Skin of body (tissue), 2 donors: ENCODE results near the gene VSIG10L2. TPM values are rescaled to one million over a fixed set of nuclear protein-coding genes. Genes with fewer than 3 reads are reported as not detected.
"Not testable (repeated sequence)": the region's sequence is repeated elsewhere in the genome, so short reads cannot be mapped to it uniquely, and the experiment has no call there.

Experiments used
- DNase-seq: peaks from one replicate; lab custom pipeline; 2025; lab: John Stamatoyannopoulos, UW
- total RNA-seq: library from RNA; depleted of rRNA; stranded (reverse); fragments of >200 nt; gene quantifications from one replicate; pipeline ENCODE4 v1.2.3, GENCODE V29; 2014

The VSIG10L2 gene
- total RNA-seq, 1 donor from 2014 or later, result 0.39 TPM

DNA sequence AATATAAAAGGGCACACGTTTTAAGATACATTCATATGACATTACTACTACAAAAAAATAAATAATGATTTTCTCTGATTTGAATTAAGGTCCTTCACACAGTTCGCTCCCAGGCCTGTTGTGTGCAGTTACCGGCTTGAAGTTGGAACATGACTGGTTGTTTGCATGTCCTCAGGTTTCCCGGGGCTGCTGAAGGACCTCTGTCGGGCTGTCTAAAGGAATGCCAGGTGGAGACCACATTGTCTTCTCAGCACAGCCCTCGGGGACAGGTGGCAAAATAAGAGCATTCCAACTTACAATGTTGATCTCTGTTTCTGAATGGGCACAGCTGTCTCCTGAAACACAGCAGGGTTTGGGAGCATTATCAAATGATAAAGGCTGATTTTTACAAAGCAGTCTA, 14.9 kb downstream of the VSIG10L2 start:
- DNase-seq, result no peak

DNA sequence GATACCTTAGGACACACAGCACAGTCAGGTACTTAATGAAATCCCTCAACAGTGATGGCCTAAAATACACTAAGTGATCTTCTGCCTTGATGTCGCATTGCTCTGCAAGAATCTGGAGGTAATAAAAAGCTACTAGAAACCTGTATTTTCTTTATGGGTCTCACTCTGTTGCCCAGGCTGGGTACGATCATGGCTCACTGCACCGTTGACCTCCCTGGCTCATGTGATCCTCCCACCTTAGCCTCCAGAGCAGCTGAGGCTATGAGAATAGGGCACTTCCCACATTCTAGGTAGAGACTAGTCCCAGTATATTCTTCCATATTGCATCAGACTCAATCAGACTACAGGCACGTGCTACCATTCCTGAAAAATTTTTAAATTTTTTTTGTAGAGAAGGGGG, 21.7 kb downstream of the VSIG10L2 start:
- DNase-seq, result no peak

DNA sequence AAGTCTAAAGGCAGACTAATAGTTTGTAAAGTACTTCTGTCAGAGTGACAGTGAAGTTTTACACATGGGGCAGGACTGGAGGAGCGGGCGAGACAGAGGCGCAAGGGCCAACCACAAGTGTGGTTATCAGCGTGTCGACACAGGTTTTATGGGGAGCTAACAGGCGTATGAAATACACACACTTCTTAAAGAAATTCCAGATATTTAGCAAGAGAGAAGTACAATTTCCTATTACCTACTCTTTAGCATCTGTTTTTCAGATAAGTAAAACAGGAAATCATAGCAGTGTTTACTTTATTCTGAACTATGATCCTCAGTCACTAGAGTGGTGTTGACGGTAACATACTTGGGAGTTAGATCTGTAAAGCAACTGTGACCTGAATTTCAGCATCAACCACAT, 22.5 kb downstream of the VSIG10L2 start:
- DNase-seq, result no peak

DNA sequence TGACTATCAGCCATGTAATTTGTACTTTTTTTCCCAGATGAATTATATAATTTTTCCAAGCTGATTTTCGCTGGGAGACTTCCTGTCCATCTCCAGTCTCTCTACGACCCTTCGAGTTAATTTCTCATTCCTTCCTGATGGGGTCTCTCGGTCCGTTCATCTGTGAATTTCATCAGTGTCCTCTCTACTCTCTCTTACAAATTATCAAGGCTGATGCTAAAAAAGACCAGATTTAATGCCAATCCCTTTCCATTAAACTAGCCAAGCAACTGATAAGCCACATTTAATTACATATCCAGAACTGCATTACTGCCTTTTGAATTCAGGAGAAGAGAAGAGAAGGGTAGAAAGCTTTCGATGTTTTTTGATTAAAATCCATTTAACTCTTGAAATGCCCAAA, 25.8 kb downstream of the VSIG10L2 start:
- no peak for DNase-seq

DNA sequence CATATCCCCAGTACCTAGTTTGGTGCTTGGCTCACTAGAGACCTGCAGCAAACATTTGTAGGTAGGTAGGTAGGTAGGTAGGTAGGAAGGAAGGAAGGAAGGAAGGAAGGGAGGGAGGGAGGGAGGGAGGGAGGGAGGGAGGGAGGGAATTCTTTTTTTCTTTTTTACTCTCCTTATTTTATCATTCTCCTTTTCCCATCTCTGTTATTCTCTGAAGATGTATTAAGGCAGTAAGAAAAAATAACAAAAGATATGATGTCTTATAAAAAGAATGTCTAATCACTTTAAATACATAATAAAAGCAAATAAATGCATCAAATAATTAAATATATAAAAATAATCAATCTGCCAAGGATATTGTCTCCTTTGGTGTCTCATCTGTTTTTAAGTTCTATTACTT, 28.4 kb downstream of the VSIG10L2 start:
- DNase-seq, result no peak

DNA sequence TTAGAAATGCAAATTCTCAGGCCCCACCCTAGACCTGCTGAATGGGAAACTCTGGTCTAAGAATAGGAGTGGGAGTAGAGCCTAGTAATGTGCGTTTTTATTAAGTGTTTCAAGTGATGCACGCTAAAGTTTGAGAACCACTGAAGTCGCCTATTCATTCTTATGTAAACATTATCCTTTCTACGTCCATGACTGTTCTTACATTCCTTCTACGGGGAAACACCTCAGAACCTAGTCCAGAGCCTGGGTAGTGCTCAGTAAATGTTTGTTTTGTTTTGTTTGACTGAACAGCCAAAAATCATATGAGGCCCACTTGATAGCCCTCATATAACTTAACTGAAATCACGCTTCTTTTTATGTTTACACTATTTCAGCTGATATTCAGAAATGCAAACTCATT, 29.8 kb downstream of the VSIG10L2 start:
- DNase-seq, result no peak

DNA sequence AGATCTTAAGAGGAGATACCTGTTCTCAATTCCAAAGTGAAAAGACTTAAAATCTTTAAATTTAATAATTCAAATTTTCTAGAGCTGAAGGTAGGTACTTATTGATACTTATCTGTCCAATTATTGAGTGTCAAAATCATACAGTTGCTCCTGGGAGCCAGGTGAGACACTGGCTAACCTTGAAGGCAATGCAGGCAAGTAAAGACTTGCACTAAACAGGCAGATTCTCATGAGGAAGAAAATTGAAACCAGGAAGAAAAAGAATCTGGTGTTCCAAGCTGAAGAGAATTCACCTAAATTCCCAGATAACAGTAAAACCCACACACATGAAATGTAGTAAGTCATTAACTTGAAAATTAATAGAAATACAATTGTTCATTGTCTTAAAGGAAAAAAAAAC, 30.3 kb downstream of the VSIG10L2 start:
- DNase-seq, result no peak

DNA sequence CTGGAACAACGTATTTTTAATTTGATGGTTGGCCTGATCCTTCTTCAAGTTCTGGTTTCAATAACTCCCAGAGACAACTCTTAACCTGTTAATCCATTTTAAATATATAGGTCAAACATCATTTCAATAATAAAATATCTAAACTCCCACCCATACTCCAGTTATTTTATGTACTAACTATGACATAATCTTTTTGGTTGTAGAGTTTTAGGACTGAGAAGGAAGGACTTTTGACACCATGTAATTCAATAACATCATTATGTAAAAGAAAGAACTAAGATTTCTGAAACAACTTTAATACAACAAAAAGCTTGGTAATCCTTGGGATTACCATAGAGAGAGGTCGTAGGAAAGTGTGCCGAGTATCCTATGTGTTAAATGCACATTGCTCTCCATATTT, 31.5 kb downstream of the VSIG10L2 start:
- DNase-seq, result no peak

DNA sequence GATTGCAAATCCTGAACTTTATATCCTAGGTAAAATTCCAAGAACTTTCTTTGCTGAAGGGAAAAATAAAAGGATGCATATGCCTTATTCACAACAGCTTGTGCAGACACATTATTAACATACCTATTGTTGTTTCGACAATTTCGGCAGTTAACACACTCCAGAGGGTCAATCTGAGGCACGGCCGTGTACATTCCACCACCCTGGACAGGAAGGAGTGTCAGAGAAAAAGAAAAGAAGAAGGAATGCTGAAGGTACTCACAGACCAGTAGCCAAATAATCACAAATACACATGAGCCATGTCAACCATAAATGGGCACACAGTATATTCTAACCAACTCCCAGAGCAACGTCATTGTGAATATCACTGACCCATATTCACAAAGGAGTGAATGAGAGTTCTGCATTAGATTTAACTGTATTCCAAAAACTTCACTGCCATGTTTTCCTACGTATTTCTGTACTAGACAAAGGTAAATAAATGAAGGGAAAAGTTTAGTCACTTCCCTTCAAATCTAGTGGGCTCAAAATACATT, 32.4 kb downstream of the VSIG10L2 start:
- no peak for DNase-seq

DNA sequence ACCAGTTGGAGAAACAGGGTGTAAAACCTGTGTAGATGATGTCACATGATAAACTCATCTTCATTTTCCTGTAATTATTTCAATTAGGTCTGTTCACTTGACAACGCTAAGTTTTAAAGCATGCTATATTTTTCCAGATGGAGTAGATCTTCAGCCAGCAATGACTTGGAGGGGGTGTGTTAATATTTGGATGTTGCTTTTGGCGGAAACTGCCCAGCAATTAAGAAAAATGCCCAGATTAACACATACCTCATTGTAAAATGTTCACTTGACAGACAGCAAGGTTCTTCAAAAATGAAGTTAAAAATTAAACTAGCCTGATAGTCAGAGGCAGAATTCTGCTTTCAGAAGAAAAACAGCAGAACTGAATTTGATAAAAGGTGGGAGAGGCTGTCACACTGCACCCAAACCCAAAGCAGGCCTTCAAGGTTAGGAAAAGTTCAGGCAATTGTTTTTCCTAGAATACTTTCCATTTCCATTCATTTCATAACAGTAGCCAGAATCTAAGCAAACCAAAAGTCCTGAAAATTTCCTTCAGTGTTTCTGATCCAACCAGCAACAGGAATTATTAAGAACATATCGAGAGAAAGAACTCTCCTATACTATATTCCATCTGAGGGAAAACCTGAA, 33.0 kb downstream of the VSIG10L2 start:
- DNase-seq, result no peak

DNA sequence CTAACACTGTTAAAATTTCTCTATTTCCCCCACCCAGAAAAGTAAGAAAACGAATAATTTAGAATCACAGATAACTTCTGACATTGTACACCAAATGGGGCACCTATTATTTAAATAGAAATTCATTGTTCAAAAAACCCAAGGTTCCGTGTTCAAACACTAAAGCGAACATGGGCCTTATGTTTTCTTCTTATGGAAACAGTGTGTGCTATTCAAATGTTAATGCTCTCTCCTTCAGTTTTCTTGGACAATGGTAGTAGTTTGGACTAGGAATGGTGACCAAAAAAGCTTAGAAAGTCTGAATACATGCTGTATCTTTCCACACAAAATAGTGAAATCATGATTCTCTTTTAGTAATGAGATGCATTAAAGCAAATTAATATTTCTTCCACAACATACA, 33.7 kb downstream of the VSIG10L2 start:
- no peak for DNase-seq

DNA sequence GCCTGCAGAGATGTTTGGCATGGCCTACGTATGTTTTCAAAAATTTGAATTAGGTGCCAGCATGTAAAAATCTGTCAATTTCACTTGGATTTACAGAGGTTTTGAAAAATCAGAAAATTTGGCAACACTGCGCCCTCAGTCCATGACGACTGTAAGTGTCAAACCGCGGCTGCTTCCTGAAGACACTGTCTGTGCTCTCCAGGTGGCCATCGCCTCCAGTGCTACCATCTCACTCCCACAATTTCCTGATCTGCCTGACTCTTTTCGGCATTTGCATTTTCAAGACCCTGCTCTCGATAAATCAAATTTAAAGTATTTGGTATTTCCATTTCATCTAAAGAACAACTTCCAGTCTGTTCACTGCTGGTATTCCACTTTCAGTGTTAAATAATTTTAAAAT, 34.6 kb downstream of the VSIG10L2 start:
- no peak for DNase-seq

DNA sequence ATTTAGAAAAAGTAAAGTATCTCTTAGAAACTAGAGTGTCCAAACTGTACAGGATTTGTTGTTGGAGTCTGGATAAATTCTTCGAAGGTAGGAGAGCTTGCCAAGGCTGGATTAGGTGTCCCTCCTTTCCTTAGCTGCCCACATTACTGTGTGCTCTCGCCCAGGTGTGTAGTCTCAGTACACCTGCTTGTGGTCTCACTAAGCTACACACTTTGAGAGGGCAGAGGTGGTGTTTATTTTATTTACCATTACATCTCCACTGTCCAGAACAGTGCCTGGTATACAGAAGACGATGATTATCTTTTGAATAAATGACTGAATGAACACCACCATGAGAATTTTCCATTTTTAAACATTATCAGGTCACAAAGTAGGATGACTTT, 36.5 kb downstream of the VSIG10L2 start:
- no peak for DNase-seq

DNA sequence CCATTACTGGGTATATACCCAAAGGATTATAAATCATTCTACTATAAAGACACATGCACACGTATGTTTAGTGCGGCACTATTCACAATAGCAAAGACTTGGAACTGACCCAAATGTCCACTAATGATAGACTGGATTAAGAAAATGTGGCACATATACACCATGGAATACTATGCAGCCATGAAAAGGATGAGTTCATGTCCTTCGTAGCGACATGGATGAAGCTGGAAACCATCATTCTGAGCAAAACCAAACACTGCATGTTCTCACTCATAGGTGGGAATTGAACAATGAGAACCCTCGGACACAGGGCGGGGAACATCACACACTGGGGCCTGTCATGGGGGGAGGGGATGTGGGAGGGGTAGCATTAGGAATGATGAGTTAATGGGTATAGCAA, 40.1 kb downstream of the VSIG10L2 start:
- not testable (repeated sequence) for DNase-seq

DNA sequence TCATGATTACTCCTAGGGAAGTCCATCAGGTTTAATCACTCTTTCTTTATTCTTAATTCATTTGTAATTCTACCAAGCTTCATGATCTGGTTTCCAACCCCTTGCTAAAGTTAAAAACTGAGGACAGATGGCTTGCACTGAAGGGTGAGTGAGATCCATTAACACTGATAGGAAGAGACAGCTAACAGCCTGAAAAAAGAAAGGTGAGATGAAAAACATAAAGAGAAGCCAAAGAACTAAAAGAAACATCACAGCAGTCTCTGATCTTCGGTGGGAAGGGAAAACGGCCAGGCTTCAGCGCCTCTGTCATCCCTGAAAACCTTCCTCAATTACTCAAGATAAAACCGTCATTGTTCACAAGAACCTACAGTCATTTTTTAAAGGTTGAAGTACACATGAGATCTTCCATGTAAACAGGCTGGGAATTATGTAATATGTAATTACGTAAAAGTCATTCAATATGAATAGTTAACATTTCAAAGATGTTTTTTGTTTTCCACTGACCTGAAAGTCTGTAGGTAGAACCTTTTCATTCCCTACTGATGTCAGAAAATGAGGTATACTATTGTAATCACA, 41.3 kb downstream of the VSIG10L2 start:
- DNase-seq, result no peak

DNA sequence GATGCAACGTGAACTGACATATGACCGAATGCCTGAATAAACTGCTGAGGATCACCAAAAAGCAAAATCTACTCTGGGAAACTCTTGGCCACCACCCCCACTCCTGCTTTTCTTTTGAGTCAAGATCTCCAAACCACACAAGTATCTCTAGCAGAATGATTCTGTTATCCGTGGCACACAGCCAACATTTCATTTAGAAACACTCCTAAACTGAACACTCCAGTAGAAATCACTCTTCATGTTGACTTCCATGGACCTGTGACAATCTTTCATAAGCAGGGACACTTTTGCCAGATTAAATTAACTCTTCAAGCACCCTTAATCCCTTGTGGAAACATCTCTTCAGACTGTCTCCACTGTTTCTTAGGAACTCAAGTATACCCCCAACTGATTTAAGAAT, 44.4 kb downstream of the VSIG10L2 start:
- DNase-seq, result no peak

DNA sequence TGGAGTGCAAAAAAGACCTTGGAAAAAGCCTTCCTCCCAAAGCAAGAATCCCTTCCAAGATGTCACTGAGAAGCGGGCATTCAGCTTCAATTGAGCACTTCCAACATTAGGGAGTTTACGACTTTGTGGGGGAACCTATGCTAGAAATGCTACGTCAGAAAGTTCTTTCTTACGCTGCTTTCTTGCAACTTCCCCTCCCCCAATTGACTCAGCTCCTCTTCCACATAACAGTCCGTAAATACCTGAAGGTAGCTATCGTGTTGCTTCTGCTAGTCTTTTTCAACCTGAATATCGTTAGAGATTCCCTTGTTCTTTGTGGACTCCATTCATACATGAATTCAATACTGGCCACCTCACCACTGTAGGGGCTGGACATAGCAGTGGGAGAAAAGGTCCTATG, 47.0 kb downstream of the VSIG10L2 start:
- DNase-seq, result no peak

DNA sequence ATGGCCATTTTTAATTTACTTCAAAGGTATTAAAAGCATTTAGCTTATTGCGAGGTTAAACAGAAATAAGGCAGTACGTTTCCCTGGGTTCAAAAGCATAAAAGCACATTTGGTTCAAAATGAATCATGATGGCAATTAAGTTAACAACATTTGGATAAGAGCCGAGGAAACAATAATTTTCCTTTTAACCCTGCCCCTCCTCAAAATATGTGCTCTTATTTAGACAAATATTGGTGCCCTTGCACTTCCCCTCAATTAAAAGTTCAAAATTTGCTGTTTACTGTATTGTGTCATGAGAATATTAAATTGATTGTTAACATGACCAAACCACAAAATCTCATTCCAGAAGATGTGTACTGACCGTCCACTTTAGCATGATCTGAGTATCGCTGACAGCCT, 48.7 kb downstream of the VSIG10L2 start:
- no peak for DNase-seq

DNA sequence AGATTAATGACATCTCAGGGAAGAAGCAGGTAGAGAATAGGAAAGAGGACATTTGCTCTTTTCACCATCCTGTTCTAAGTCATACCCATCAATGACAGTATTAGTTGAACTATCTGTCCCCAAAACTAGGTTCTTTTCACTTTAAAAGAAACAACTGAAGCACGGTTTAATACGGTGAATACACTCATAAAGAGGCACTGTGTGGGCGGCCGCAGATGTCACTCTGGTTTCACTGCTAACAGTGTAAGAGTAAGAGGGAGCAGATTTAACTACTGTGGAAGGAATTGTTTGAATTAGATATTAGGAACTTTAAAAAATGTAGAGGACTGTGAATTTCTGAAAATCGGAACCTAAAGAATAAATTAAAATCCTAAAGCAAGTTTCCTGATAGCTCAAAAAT, 49.5 kb downstream of the VSIG10L2 start:
- no peak for DNase-seq

DNA sequence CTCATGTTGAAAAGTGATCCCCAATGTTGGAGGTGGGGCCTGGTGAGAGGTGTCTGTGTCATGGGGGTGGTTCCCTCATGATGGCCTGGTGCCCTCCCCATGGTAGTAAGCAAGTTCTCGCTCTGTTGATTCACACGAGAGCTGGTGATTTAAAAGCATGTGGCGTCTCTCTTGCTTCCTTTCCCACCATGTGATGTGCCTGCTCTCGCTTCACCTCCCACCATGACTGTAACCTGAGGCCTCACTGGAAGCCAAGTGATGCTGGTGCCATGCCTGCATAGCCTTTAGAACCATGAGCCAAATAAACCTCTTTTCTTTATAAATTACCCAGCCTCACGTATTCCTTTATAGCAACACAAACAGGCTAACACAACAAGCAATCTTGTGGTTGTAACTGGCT, 52.4 kb downstream of the VSIG10L2 start:
- no peak for DNase-seq

DNA sequence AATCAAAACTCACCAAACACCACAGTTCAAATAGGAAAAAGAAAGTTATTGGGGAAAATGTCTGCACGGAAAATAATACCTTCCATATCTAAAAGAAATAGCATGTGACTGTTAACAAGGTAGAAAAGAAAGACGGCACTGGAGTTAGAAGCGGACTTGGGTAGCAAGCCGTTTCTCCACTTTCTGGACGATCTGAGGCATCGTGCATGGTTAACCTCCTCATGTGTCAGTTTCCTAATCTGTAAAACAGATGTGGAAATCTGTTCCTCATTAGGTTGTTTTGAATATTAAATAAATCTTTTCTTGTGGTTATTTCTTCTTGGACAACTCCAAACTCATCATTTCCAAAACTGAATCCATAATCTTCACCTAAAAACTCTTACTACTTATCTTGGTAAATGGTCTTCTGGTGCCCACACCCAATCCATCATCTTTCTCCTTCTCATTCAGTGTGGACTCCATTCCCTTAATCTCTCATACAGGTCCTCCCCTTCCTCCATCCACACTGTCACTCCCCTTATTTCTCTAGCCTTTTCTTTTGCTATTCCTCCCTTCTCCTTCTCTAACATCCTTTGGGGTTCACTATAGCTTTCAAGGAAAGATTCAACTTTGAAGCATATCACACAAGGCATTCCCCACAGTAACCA, 53.5 kb downstream of the VSIG10L2 start:
- DNase-seq, result peak; percentile 42

DNA sequence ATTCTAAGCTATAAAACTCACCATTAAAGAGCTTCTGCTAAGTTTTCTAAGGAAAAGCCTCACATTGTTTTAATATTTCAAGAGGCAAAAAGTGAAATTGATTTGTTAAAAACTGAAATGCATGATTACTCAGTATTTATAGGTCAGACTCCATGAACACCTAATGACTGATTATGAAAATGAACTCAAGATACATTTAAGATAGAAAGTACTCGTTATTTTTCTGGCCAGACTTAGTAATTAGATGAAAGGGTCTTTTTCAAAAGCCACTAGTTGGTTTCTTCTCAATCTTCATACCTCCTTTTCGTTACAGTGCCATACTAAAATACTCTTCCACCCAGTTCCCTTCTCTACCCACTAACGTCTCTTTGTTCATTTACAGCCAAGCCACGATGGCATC, 56.3 kb downstream of the VSIG10L2 start:
- no peak for DNase-seq
